ENCODE measurements around the gene PRRX2.

DNA sequence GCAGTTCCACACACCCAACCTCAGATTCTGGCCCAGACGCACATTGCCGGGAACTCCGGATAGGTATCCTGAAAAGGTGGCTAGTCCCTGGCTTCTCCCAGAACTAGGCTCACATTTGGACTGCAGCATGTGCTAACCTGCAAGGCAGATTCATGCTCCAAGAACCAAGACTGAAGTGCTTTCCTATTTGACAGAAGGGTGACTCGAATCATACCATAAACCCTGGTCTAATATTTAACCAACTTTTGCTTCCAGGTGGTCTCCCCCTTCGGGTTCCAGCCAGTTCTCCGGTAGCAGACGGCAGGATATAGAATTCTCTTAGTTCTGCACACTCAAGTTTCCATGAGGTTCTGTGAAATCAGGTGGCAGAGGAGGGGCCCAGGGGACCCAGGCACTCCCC, 79.8 kb downstream of the PRRX2 start:
- TF ChIP-seq EZH2 (IDR thresholded peaks at IDR 0.05; ENCODE audit: borderline replicate concordance, low read depth, low read length) (no peak), HNRNPL (IDR thresholded peaks at IDR 0.05; ENCODE audit: low read depth, low read length) (no peak), ZNF586 (CRISPR knock-in tag; conservative IDR thresholded peaks at IDR 0.05) (no peak), SP1 (CRISPR knock-in tag; IDR thresholded peaks at IDR 0.05) (no peak), POLR2A (conservative IDR thresholded peaks at IDR 0.05) (no peak), KLF16 (IDR thresholded peaks at IDR 0.05) (no peak)
- TF ChIP-seq, protein P1, sequence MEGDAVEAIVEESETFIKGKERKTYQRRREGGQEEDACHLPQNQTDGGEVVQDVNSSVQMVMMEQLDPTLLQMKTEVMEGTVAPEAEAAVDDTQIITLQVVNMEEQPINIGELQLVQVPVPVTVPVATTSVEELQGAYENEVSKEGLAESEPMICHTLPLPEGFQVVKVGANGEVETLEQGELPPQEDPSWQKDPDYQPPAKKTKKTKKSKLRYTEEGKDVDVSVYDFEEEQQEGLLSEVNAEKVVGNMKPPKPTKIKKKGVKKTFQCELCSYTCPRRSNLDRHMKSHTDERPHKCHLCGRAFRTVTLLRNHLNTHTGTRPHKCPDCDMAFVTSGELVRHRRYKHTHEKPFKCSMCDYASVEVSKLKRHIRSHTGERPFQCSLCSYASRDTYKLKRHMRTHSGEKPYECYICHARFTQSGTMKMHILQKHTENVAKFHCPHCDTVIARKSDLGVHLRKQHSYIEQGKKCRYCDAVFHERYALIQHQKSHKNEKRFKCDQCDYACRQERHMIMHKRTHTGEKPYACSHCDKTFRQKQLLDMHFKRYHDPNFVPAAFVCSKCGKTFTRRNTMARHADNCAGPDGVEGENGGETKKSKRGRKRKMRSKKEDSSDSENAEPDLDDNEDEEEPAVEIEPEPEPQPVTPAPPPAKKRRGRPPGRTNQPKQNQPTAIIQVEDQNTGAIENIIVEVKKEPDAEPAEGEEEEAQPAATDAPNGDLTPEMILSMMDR (IDR thresholded peaks at IDR 0.05 in 2 of 3, conservative IDR thresholded peaks at IDR 0.05 in 1 of 3; ENCODE audit: insufficient read depth in 2 of 3, low read depth in 1 of 3, low read length in 3 of 3), result no peak

Measured in K562 (cell line).